ENCODE results near the gene ATF6. TPM values are rescaled to one million over a fixed set of nuclear protein-coding genes. Genes with fewer than 3 reads are reported as not detected.

The ATF6 gene
- total RNA-seq, 3 donors from 2014 or later, result 21.7 to 24.9 (median 24.5) TPM

DNA sequence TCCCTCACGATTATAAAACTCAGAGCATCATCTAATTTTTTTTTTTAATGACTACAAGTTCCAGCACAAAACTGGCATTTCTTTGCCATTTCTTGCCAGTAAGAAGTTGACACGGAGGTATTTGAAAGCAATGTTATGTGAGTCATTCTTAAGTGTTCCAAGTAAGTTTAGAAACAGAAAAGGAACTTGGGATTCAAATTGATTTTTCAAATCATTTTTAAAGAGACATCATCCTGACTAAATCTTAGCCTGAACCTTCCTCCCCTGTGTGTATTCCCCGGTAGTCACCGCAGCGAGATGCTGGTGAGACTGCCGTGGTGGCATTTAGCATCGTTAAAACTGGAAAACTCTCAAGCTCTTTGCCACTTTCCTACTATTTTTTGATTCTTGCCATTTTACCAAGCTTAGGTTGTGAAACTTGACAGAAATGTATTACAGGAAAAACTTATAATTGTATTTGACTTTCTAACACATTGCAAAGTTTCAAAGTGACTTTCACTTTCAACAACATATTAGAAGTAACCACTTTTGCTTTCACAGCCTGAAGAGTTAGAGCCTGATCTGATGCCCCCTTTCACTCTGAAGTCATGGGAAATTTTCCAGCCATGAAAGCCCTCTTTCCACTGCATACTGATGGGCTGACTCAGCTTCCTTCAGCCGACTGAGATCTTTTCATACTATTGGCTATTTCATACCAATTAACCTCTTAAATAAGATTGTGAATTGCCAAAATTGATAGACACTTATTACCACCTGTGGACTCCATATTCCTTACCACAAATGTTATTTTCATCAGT is 196.2 kb downstream of the ATF6 start:
- ATAC-seq, result no peak
- no peak for DNase-seq
- H3K9me3 ChIP-seq, result no peaks in the 10 kb centered on the region
- H3K4me3 ChIP-seq, result no peak overlapping the region
- no peak for TF ChIP-seq CTCF (IDR thresholded peaks at IDR 0.05)
- H3K36me3 ChIP-seq (ENCODE audit: low read depth), result no peaks in the 10 kb centered on the region
- H3K4me1 ChIP-seq (ENCODE audit: low read depth), result peaks cover 4% of the 10 kb centered on the region
- intact Hi-C loops (cut with DNase I, micrococcal nuclease), result no loop called here

- Histone ChIP-seq H3K4me3 (no peak overlapping the region), H3K36me3 (ENCODE audit: low read depth) (no peaks in the 10 kb centered on the region), H3K9me3 (no peaks in the 10 kb centered on the region), H3K4me1 (ENCODE audit: low read depth) (peaks cover 4% of the 10 kb centered on the region)
- DNase-seq, result no peak
- ATAC-seq, result no peak
- intact Hi-C loops (cut with DNase I, micrococcal nuclease), result no loop called here
- no peak for TF ChIP-seq CTCF (IDR thresholded peaks at IDR 0.05)
These were observed 199.9 kb downstream of the ATF6 start for GRCh38 chr1:161966067-161966466.

- H3K4me1 ChIP-seq (ENCODE audit: low read depth), result no peaks in the 10 kb centered on the region
- no peak for ATAC-seq
- no peaks in the 10 kb centered on the region for H3K36me3 ChIP-seq (ENCODE audit: low read depth)
- H3K9me3 ChIP-seq, result no peaks in the 10 kb centered on the region
- intact Hi-C loops (cut with DNase I, micrococcal nuclease), result loop anchor here in 1 of 2 donors (10.0 kb wide), 1 partner anchor 55 kb away; the partner anchor contains the start of gene OLFML2B
- no peak for TF ChIP-seq CTCF (IDR thresholded peaks at IDR 0.05)
- no peak overlapping the region for H3K4me3 ChIP-seq
- DNase-seq, result no peak
These were observed 203.9 kb downstream of the ATF6 start for GRCh38 chr1:161970036-161970435.

- Histone ChIP-seq H3K4me1 (ENCODE audit: low read depth) (no peaks in the 10 kb centered on the region), H3K9me3 (no peaks in the 10 kb centered on the region), H3K4me3 (no peak overlapping the region), H3K36me3 (ENCODE audit: low read depth) (no peaks in the 10 kb centered on the region)
- ATAC-seq (no peak), DNase-seq (no peak)
- TF ChIP-seq CTCF (IDR thresholded peaks at IDR 0.05), result no peak
- intact Hi-C loops (cut with DNase I, micrococcal nuclease), result loop anchor here in 1 of 2 donors (10.0 kb wide), 1 partner anchor 54 kb away; the partner anchor contains the start of gene OLFML2B
These were observed 204.5 kb downstream of the ATF6 start for GRCh38 chr1:161970633-161971032.

DNA sequence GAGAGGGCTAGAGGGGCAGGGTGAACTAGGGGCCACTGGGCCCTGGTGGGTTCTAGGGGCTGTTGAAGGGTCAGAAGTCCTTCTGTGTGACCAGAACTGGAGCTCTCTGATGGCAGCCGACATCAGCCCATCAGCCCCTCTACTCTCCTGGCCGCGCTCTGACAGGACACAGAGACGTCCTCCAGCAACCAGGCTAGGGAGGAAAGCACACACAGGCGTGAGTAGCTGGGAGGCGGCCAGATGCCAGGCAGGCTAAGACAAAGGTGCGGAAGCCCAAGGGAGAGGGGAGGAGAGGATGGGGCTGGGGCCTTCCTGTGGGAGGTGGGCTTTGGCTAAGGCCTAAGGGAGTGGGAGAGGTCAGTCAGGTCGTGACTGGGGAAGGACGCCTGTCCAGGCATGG is 206.7 kb downstream of the ATF6 start:
- Histone ChIP-seq H3K9me3 (no peaks in the 10 kb centered on the region), H3K36me3 (ENCODE audit: low read depth) (no peaks in the 10 kb centered on the region), H3K4me1 (ENCODE audit: low read depth) (no peaks in the 10 kb centered on the region), H3K4me3 (no peak overlapping the region)
- TF ChIP-seq CTCF (IDR thresholded peaks at IDR 0.05), result no peak
- intact Hi-C loops (cut with DNase I, micrococcal nuclease), result loop anchor here in 1 of 2 donors (10.0 kb wide), 1 partner anchor 52 kb away; the partner anchor contains the start of gene OLFML2B
- DNase-seq (no peak), ATAC-seq (no peak)

Measured in mucosa of descending colon (tissue), 3 donors.